Thyroid gland (tissue), 4 donors: ENCODE measurements around the gene ECT2L.

ENCODE experiments used
- CTCF ChIP-seq, 6 experiments: fragments of 200-600 bp in 3 of 6; fragments of 450-650 bp in 3 of 6; sonication (generic) in 3 of 6; IDR thresholded peaks; one replicate each; pipeline ENCODE4 v1.5.1; 2016 to 2019; ENCODE audit warnings: antibody characterized with exemption in 6 of 6, mild to moderate bottlenecking in 2 of 6, inconsistent platforms in 1 of 6, moderate library complexity in 1 of 6
- POLR2A ChIP-seq, 2 donors: fragments of 450-650 bp; IDR thresholded peaks; one replicate each; pipeline ENCODE4 v1.6.1; 2017; ENCODE audit warnings: antibody characterized with exemption in 2 of 2, mild to moderate bottlenecking in 2 of 2, moderate library complexity in 1 of 2

GRCh38 chr6:138795809-138796603, at the start of gene ECT2L:
- TF ChIP-seq CTCF (IDR thresholded peaks at IDR 0.05) (no peak), POLR2A (IDR thresholded peaks at IDR 0.05) (no peak)
